ENCODE measurements around the gene INSIG1.

DNA sequence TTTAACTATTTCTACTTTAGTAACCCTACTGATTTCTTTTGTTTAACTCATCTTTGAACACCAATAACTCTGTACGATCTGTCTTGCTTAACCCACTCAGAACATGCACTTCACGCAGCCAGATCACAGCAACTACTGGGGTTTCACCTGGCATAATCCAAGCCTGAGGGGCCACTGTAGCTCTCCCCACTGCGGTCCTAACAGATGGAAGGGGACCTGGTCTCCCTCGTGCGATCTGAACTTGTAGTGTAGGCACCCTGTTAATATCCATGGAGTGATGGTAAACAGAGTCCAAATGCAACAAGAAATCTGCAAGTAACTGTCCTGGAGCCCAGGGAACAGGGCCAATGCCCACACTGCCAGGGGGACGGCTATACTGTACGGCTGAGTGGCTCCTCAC lies 45.5 kb downstream of the INSIG1 start:
- TF ChIP-seq CTCF (IDR thresholded peaks at IDR 0.05): no peak
- TF ChIP-seq CHD2 (IDR thresholded peaks at IDR 0.05; ENCODE audit: low read length, partially characterized antibody): no peak
- no peak for TF ChIP-seq USF2 (IDR thresholded peaks at IDR 0.05; ENCODE audit: borderline replicate concordance, low read depth, low read length)
- TF ChIP-seq RFX5 (IDR thresholded peaks at IDR 0.05; ENCODE audit: low read length): no peak
- no peak for TF ChIP-seq POLR2AphosphoS5 (IDR thresholded peaks at IDR 0.05; ENCODE audit: low read depth, low read length)
- TF ChIP-seq TAF1 (IDR thresholded peaks at IDR 0.05; ENCODE audit: borderline replicate concordance, low read depth, low read length): no peak
- no peak for TF ChIP-seq SMC3 (IDR thresholded peaks at IDR 0.05; ENCODE audit: low read depth, low read length)
- no peak for TF ChIP-seq FOXM1 (IDR thresholded peaks at IDR 0.05; ENCODE audit: low read depth)
- TF ChIP-seq GATA2 (CRISPR knock-in tag; IDR thresholded peaks at IDR 0.05): no peak
- TF ChIP-seq REST (IDR thresholded peaks at IDR 0.05; ENCODE audit: low read depth, low read length): no peak
- TF ChIP-seq RCOR1 (IDR thresholded peaks at IDR 0.05; ENCODE audit: low read length): no peak

Data from SK-N-SH (cell line).